PC-3 (cell line): Measurements from ENCODE around the gene MAP3K9.

Experiments
- EZH2 ChIP-seq: fragments of 300-600 bp; sonication (generic); IDR thresholded peaks from one replicate; pipeline ENCODE4 v1.6.1; 2017; ENCODE audit warnings: antibody characterized with exemption, mild to moderate bottlenecking, low read length; ENCODE audit not compliant: unreplicated experiment
- TF ChIP-seq, protein P1 (sequence below): fragments of 300-600 bp; sonication (generic); conservative IDR thresholded peaks from 2 replicates; pipeline ENCODE4 v1.5.1; 2017; ENCODE audit warnings: antibody characterized with exemption, low read depth, mild to moderate bottlenecking, low read length

DNA sequence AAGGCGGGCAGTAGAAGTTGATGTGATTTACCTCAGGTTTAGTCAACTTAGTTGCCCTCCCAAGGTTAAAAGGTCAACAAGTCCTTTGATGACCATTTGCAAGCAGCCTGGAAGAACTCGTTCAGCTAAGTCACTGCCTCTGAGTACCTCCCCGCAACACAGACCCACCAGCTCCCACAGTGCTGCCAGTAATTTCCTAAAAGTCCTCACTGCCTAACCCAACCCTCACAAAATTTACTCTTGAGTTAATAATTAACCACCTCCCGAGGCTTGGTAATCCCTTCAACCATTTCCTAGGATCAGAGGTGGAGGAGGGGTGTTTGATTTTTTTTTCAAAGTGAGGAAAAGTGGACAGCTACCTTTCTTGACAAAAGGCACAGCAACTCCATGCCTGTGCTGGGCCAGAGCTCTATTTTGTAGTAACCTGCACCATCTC lies 55.8 kb downstream of the MAP3K9 start:
- TF ChIP-seq EZH2, result no peak
- TF ChIP-seq, protein P1, sequence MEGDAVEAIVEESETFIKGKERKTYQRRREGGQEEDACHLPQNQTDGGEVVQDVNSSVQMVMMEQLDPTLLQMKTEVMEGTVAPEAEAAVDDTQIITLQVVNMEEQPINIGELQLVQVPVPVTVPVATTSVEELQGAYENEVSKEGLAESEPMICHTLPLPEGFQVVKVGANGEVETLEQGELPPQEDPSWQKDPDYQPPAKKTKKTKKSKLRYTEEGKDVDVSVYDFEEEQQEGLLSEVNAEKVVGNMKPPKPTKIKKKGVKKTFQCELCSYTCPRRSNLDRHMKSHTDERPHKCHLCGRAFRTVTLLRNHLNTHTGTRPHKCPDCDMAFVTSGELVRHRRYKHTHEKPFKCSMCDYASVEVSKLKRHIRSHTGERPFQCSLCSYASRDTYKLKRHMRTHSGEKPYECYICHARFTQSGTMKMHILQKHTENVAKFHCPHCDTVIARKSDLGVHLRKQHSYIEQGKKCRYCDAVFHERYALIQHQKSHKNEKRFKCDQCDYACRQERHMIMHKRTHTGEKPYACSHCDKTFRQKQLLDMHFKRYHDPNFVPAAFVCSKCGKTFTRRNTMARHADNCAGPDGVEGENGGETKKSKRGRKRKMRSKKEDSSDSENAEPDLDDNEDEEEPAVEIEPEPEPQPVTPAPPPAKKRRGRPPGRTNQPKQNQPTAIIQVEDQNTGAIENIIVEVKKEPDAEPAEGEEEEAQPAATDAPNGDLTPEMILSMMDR, result no peak
